GM18507 (cell line): Measurements from ENCODE around the gene PTGS1.
"Not testable (repeated sequence)": the region's sequence is repeated elsewhere in the genome, so short reads cannot be mapped to it uniquely, and the experiment has no call there.

Source experiments
- DNase-seq: peaks from one replicate; pipeline ENCODE4 v3.0.0; 2011; ENCODE audit warnings: low read depth; ENCODE audit not compliant: insufficient read length; ENCODE audit errors: extremely low spot score
- FAIRE-seq: peaks from 2 replicates; lab custom pipeline; 2011; peaks lifted over from hg19 to GRCh38; lab: Jason Lieb, UNC

Gene PTGS1

GRCh38 chr9:122392714-122393113 is 21.9 kb downstream of the PTGS1 start:
- no peak for DNase-seq
- no peak for FAIRE-seq

DNA sequence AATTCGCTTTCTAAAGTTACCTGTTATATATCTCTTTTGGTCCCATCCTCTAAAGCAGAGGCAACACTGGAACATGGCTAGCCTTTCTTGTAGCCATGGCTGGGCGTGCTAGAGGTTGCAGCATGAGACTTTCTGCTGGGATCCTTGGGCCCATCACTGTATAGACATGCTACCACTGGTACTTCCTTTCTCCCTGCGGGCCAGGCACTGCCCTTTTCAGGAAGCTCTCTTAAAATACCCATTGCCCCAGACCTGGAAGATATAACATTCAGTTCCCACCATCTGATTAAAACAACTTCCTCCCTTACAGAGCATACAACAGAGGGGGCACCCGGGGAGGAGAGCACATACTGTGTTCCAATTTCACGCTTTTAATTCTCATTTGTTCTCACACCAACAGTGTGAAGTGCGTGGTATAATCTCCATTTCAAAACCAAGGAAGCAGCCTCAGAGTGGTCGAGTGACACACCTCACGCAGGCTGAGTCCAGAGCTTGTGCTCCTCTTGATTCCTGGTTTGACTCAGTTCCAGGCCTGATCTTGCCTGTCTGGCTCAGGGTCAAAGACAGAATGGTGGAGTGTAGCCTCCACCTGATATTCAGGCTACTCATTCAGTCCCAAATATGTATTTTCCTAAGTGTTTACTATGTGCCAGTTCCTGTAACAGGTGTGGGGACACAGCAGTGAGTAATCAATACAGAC is 22.6 kb downstream of the PTGS1 start:
- DNase-seq (no peak), FAIRE-seq (no peak)

- FAIRE-seq (no peak), DNase-seq (no peak)
These were observed 23.7 kb downstream of the PTGS1 start for GRCh38 chr9:122394265-122395125.

DNA sequence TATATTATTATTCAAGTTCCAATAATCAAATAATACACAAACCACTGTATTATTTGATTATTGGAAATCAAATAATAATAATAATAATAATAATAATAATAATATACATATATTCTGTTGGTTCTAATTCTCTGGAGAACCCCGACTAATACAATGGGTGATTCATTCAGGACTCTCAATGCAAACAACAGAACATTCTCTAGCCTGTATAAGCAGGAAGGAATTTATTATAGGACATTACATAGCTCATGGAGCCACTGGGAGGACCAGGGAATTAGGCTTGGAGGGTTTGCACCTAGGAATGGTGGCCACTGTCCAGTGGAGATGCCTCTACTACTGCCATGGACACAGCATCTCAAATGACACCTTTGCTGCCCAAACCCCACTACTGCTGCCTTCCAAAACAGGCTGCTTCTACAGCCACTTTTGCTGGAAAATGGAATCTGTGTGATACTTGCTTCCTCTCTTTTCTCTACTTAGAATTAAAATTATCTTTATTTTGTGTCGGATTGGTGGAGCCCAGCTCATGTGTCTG is 25.9 kb downstream of the PTGS1 start:
- no peak for FAIRE-seq
- DNase-seq = no peak

DNA sequence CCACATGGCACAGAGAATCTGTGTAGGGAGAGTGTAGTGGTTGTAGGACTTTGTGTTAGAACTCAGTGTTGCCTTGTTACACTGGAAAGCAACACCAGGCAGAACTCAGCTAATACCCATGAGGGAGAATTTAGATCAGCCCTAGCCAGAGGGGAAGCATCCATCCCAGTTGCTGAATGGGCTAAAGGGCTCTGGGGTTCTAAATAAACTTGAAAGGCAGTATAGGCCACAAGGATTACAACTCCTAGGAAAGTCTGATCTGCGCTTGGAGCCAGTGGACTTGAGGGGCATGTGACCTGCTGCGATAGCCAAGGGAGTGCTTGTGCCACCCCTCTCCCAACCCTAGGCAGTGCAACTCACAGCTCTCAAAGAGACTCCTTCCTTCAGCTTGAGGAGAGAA is 26.9 kb downstream of the PTGS1 start:
- FAIRE-seq = no peak
- DNase-seq = no peak

GRCh38 chr9:122398371-122398924 is 27.6 kb downstream of the PTGS1 start:
- FAIRE-seq = no peak
- no peak for DNase-seq

GRCh38 chr9:122401896-122402295 is 31.1 kb downstream of the PTGS1 start:
- no peak for FAIRE-seq
- DNase-seq = no peak

DNA sequence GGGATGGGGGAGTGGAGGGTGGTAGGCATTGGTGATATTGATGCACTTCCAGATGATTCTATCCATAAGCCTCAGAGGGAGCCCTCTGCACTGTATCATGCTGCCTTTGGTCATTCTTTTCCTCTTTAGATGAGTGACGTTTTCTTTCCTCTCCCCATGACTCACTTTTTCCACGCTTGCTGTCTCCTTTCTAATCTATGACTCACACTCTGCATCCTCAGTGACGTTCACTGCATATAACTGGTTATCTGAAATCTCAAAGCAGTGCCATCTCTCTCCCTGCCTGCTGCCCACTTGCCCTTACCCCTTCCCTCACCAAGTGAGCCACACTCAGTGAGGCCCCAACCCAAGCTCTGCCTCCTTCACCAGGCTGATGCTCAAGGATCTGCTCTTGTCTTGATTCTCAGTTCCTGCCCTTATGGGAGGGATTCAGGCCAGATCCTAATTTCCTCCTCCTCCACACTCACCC is 31.6 kb downstream of the PTGS1 start:
- no peak for FAIRE-seq
- DNase-seq = no peak

- FAIRE-seq (no peak), DNase-seq (no peak)
These were observed 32.0 kb downstream of the PTGS1 start for GRCh38 chr9:122402874-122403273.

DNA sequence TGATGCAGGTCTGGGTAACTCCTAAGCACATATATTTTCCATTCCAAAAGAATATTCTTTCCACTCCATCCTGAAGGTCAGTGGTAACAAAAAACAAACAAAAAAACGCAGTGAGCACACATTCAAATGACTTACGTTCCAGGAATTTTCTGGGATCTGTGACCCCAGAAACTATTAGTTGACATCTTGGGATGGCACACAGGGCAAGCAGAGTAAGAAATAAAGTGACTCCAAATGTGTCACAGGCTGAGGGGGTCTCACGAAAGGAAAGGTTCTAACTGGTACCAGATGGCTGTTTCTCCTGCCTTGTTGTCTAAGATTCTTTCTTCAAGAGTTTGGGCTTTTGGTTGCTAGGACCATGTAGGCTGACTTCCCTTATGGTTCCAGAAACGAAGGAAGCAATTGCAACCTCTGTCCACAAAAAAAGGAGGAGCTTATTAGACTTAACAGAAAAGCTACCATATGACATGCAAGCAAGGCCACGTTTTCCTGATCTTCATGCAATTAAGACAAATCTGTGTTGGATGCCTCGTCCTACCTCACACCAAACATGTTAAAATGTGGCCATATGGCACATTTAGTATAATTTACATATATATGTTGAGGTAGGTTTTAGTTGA is 32.7 kb downstream of the PTGS1 start:
- FAIRE-seq (no peak), DNase-seq (no peak)

DNA sequence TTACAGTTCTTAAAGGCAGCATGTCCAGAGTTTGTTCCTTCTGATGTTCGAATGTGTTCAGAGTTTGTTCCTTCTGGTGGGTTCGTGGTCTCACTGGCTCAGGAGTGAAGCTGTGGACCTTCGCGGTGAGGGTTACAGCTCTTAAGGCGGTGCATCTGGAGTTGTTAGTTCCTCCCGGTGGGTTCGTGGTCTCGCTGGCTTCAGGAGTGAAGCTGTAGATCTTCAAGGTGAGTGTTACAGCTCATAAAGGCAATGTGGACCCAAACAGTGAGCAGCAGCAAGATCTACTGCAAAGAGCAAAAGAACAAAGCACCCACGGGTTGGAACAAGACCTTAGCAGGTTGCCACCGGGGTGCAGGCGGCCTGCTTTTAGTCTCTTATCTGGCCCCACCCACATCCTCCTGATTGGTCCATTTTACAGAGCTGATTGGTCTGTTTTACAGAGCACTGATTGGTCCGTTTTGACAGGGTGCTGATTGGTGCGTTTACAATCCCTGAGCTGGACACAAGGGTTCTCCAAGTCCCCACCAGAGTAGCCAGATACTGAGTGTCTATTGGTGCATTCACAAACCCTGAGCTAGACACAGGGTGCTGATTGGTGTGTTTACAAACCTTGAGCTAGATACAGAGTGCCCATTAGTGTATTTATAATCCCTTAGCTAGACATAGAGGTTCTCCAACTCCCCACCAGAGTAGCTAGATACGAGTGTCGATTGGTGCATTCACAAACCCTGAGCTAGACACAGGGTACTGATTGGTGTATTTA is 34.7 kb downstream of the PTGS1 start:
- FAIRE-seq, DNase-seq: not testable (repeated sequence)

GRCh38 chr9:122406070-122406890 is 35.5 kb downstream of the PTGS1 start:
- FAIRE-seq (no peak), DNase-seq (no peak)

GRCh38 chr9:122414108-122414507 is 43.3 kb downstream of the PTGS1 start:
- DNase-seq, FAIRE-seq: not testable (repeated sequence)

DNA sequence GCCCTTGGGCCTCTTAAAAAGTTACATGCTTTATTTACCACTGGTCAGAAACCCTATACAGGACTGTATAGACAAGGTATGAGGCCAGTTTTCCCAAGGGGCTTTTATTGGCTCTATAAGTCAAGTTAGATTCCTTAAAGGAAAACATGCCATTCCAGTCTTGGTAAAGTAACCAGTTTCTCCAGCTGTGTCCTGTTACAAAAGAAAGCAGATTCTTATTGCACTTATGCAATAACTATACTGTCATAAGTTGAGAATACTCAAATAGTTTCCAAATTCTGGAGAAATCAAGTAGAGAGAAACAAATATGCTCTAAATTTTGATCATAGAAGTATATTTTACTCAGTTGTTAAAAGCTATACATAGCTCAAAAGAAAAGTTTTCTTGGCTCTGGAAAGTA is 47.2 kb downstream of the PTGS1 start:
- no peak for FAIRE-seq
- DNase-seq = no peak

- FAIRE-seq (no peak), DNase-seq (no peak)
These were observed 49.5 kb downstream of the PTGS1 start for GRCh38 chr9:122420315-122420714.

GRCh38 chr9:122425087-122425486 is 54.3 kb downstream of the PTGS1 start:
- DNase-seq = no peak
- FAIRE-seq = no peak

DNA sequence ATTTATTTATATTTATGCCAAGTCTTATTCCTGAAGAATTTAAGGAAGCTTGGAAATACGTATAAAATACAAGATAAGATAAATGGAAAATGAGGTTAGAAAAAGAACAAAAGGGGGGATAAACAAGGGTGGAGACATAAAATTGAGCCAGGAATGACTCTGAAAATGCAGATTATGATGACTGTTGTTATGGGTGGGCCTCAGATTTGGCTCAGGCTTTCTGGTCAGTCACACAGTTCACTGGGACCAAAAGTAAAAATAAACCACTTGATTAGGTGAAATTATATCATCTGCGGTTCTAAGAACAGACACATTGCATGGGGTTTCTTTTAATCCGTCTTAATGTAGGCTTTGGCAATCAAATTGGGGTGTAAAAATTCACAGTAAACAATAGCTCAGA is 55.9 kb downstream of the PTGS1 start:
- no peak for FAIRE-seq
- no peak for DNase-seq

- FAIRE-seq = no peak
- DNase-seq = no peak
These were observed 71.7 kb downstream of the PTGS1 start for GRCh38 chr9:122442568-122442967.
